Kidney (tissue), 14 donors: ENCODE measurements around the gene KLK6. TPM values are rescaled to one million over a fixed set of nuclear protein-coding genes. Genes with fewer than 3 reads are reported as not detected.

ENCODE experiments used
- DNase-seq, 5 donors: peaks; one replicate each; pipeline ENCODE4 v3.0.0-alpha.2; 2013 to 2020
- FAIRE-seq: peaks from 2 replicates; lab custom pipeline; 2012; peaks lifted over from hg19 to GRCh38; lab: Jason Lieb, UNC
- H3K27ac ChIP-seq, 2 donors: one replicate each; pipeline ENCODE4 v1.7.0; 2013; ENCODE audit warnings: low read depth in 2 of 2, low read length in 2 of 2, inconsistent platforms in 1 of 2
- H3K27me3 ChIP-seq: one replicate; pipeline ENCODE4 v1.7.1; 2013; ENCODE audit warnings: low read length, inconsistent platforms; ENCODE audit not compliant: control insufficient read depth, insufficient read depth
- H3K36me3 ChIP-seq, 3 donors: one replicate each; pipeline versions ENCODE4 v1.7.0 to v1.7.1; 2013; ENCODE audit warnings: low read length in 3 of 3, control low read depth in 1 of 3, inconsistent platforms in 1 of 3; ENCODE audit not compliant: insufficient read depth in 3 of 3, control insufficient read depth in 2 of 3
- H3K4me1 ChIP-seq, 3 donors: one replicate each; pipeline versions ENCODE4 v1.7.0 to v1.7.1; 2013; ENCODE audit warnings: low read length in 3 of 3, inconsistent platforms in 1 of 3, low read depth in 1 of 3; ENCODE audit not compliant: control insufficient read depth in 2 of 3, insufficient read depth in 2 of 3
- H3K4me3 ChIP-seq, 3 donors: one replicate each; pipeline versions ENCODE4 v1.7.0 to v1.8.1; 2013; ENCODE audit warnings: low read length in 3 of 3, control low read depth in 1 of 3, inconsistent platforms in 1 of 3
- H3K9ac ChIP-seq, 3 donors: one replicate each; pipeline versions ENCODE4 v1.7.0 to v1.7.1; 2013; ENCODE audit warnings: low read length in 3 of 3, control low read depth in 1 of 3, inconsistent platforms in 1 of 3
- H3K9me3 ChIP-seq, 3 donors: one replicate each; pipeline versions ENCODE4 v1.7.0 to v1.7.1; 2013; ENCODE audit warnings: low read length in 3 of 3, control low read depth in 1 of 3, inconsistent platforms in 1 of 3; ENCODE audit not compliant: control insufficient read depth in 2 of 3, insufficient read depth in 1 of 3
- intact Hi-C: fragments of 100-400 bp; cut with DNase I; formaldehyde crosslinking; loops from one replicate; pipeline ENCODE4 v1.11.1; 2022
- polyA plus RNA-seq: library from polyadenylated mRNA; stranded (reverse); fragments of 350-450 nt; fragmentation: Illumina TruSeq; extraction: RNeasy Lipid Tissue Mini Kit (QIAGEN cat#74804); gene quantifications from one replicate; pipeline ENCODE4 v1.2.3, GENCODE V29; 2014; ENCODE audit warnings: low read depth, low replicate concordance; ENCODE audit not compliant: insufficient read depth
- total RNA-seq: library from RNA; stranded (reverse); fragmentation: NEBNext Ultra II Directional; extraction: Animal tissue kit (Norgen Biotek cat#: 25700); gene quantifications from one replicate; pipeline ENCODE4 v1.2.1, GENCODE V29; 2021
- TF ChIP-seq, protein P1 (sequence below): IDR thresholded peaks from 3 replicates; pipeline ENCODE4 v1.5.1; 2012; ENCODE audit warnings: mild to moderate bottlenecking, moderate library complexity, borderline replicate concordance; ENCODE audit not compliant: insufficient read depth; ENCODE audit errors: extremely low read depth
- donor health status: control.
- donor health status: control.
- donor health status: control.
- donor health status: control.
- donor health status: control.
- donor health status: DM: yes; HTN: yes; CAD: no.
- donor health status: Normal renal cell carcinoma (clear cell type).

Gene KLK6
- total and polyA plus RNA-seq, 2 donors from 2014 or later, result 15.0 to 30.3 TPM

GRCh38 chr19:51016798-51017683, 47.6 kb upstream of the KLK6 start:
- DNase-seq (peak in 4 of 5 donors; percentile 82 to 85 (median 84)), FAIRE-seq (no peak)
- Histone ChIP-seq H3K9me3 (no peaks in the 10 kb centered on the region), H3K9ac (no peak overlapping the region), H3K27me3 (peaks cover 8% of the 10 kb centered on the region), H3K4me1 (no peaks in the 10 kb centered on the region), H3K4me3 (no peak overlapping the region), H3K27ac (no peak overlapping the region), H3K36me3 (no peaks in the 10 kb centered on the region)
- TF ChIP-seq, protein P1, sequence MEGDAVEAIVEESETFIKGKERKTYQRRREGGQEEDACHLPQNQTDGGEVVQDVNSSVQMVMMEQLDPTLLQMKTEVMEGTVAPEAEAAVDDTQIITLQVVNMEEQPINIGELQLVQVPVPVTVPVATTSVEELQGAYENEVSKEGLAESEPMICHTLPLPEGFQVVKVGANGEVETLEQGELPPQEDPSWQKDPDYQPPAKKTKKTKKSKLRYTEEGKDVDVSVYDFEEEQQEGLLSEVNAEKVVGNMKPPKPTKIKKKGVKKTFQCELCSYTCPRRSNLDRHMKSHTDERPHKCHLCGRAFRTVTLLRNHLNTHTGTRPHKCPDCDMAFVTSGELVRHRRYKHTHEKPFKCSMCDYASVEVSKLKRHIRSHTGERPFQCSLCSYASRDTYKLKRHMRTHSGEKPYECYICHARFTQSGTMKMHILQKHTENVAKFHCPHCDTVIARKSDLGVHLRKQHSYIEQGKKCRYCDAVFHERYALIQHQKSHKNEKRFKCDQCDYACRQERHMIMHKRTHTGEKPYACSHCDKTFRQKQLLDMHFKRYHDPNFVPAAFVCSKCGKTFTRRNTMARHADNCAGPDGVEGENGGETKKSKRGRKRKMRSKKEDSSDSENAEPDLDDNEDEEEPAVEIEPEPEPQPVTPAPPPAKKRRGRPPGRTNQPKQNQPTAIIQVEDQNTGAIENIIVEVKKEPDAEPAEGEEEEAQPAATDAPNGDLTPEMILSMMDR, result peak; percentile 17
- intact Hi-C loops, result no loop called here

DNA sequence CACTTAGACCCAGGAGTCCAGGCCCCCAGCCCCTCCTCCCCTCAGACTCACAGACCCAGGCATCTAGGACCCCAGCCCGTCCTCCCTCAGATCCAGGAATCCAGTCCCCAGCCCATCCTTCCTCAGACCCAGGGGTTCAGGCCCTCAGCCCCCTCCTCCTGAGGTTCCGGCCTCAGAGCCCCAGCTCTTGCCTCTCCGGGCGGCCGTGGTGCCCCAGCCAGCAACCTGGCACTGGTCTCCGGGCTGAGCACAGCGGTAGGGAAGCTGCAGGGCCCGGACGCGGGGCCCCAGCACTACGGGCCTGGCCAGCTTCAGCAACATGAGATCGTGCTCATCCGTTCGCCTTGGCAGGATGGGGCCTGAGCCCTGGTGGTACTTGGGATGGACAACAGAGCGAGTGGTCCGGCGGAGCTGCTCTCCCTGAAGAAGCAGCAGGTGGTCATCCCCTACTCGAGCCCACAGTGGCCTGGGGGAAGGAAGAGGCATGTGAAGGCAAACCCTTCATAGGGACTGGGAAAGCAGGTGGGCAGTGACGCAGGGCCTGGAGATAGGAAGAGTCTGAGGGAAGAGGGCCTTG, 46.4 kb upstream of the KLK6 start:
- DNase-seq, result no peak
- Histone ChIP-seq H3K27me3 (peaks cover 8% of the 10 kb centered on the region), H3K27ac (no peak overlapping the region), H3K4me1 (no peaks in the 10 kb centered on the region), H3K4me3 (no peak overlapping the region), H3K9ac (no peak overlapping the region), H3K9me3 (no peaks in the 10 kb centered on the region), H3K36me3 (no peaks in the 10 kb centered on the region)
- TF ChIP-seq, protein P1, result no peak
- intact Hi-C loops, result no loop called here
- no peak for FAIRE-seq

DNA sequence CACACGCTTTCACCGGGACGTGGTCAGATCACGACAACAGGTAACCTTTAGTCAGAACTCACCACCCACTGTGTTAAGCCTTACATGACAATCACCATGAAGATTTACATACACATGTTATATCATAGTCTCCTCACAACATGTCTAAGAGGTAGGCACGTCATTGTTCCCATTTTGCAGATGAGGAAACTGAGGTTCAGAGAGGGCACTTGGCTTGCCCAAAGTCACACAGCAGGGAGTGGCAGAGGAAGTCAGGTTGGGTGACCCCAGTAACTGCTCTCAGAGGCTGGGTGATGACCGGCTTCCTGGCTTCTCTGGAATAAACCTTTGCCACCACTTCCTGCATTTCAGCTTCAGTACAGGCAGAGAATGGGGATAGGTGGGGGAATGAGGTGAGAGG, 44.9 kb upstream of the KLK6 start:
- no peak for FAIRE-seq
- H3K4me1 ChIP-seq, result no peaks in the 10 kb centered on the region
- H3K27me3 ChIP-seq, result peaks cover 8% of the 10 kb centered on the region
- H3K27ac ChIP-seq, result no peak overlapping the region
- no peak overlapping the region for H3K4me3 ChIP-seq
- H3K9ac ChIP-seq, result no peak overlapping the region
- H3K9me3 ChIP-seq, result no peaks in the 10 kb centered on the region
- DNase-seq, result peak in 1 of 5 donors; percentile 15
- TF ChIP-seq, protein P1, result no peak
- intact Hi-C loops, result no loop called here
- H3K36me3 ChIP-seq, result no peaks in the 10 kb centered on the region
